ENCODE data around the gene IGF2BP3.
A peak's percentile ranks its signal among the peaks of the same experiment; 100 is the strongest.

The IGF2BP3 gene

GRCh38 chr7:23467806-23468525 is 2.3 kb downstream of the IGF2BP3 start:
- ChIA-PET POLR2A (interaction anchor here (0.9 to 1.0 kb wide), 2 partner anchors 10 to 195 kb away, joined by 3 read pairs; no protein-coding TSS in a partner anchor), CTCF (interaction anchor here (1.1 to 1.9 kb wide), 6 partner anchors 11 to 122 kb away, joined by 3 to 9 read pairs (median 4); no protein-coding TSS in a partner anchor)
- TF ChIP-seq CTCF (IDR thresholded peaks at IDR 0.05; ENCODE audit: control extremely low read depth, extremely low read depth, low read depth, missing control alignments) = no peak
- DNase-seq (ENCODE audit: extremely low spot score) = peak; percentile 55

GRCh38 chr7:23467291-23467805 is 2.9 kb downstream of the IGF2BP3 start:
- TF ChIP-seq CTCF (IDR thresholded peaks at IDR 0.05; ENCODE audit: control extremely low read depth, extremely low read depth, low read depth, missing control alignments) = no peak
- ChIA-PET POLR2A (interaction anchor here (0.9 to 1.0 kb wide), 2 partner anchors 9 to 195 kb away, joined by 3 read pairs; no protein-coding TSS in a partner anchor), CTCF (interaction anchor here (1.1 to 1.9 kb wide), 5 partner anchors 11 to 122 kb away, joined by 3 to 9 read pairs (median 5); no protein-coding TSS in a partner anchor)
- no peak for DNase-seq (ENCODE audit: extremely low spot score)

GRCh38 chr7:23462846-23463245 is 7.4 kb downstream of the IGF2BP3 start:
- no peak for DNase-seq (ENCODE audit: extremely low spot score)
- peak; percentile 34 for TF ChIP-seq CTCF (IDR thresholded peaks at IDR 0.05; ENCODE audit: control extremely low read depth, extremely low read depth, low read depth, missing control alignments)
- CTCF ChIA-PET = interaction anchor here (0.8 to 3.2 kb wide), 9 partner anchors 9 to 201 kb away, joined by 3 to 34 read pairs (median 5); no protein-coding TSS in a partner anchor
- POLR2A ChIA-PET = interaction anchor here (1.6 kb wide), 1 partner anchor 10 kb away, joined by 5 read pairs; no protein-coding TSS in a partner anchor

GRCh38 chr7:23458044-23458443 is 12.2 kb downstream of the IGF2BP3 start:
- DNase-seq (ENCODE audit: extremely low spot score) = no peak
- no peak for TF ChIP-seq CTCF (IDR thresholded peaks at IDR 0.05; ENCODE audit: control extremely low read depth, extremely low read depth, low read depth, missing control alignments)
- POLR2A ChIA-PET = interaction anchor here (0.5 to 0.8 kb wide), 3 partner anchors 9 to 71 kb away, joined by 3 to 10 read pairs (median 5); no protein-coding TSS in a partner anchor
- CTCF ChIA-PET = interaction anchor here (1.0 to 1.3 kb wide), 3 partner anchors 8 to 185 kb away, joined by 3 to 5 read pairs (median 3); no protein-coding TSS in a partner anchor

GRCh38 chr7:23456093-23456492 is 14.2 kb downstream of the IGF2BP3 start:
- CTCF ChIA-PET = interaction anchor here (0.7 to 1.3 kb wide), 9 partner anchors 9 to 172 kb away, joined by 3 to 5 read pairs (median 3); no protein-coding TSS in a partner anchor
- DNase-seq (ENCODE audit: extremely low spot score) = no peak
- POLR2A ChIA-PET = interaction anchor here (0.8 kb wide), 1 partner anchor 17 kb away, joined by 4 read pairs; no protein-coding TSS in a partner anchor
- no peak for TF ChIP-seq CTCF (IDR thresholded peaks at IDR 0.05; ENCODE audit: control extremely low read depth, extremely low read depth, low read depth, missing control alignments)

- CTCF ChIA-PET = interaction anchor here (0.8 to 2.4 kb wide), 5 partner anchors 9 to 43 kb away, joined by 3 to 13 read pairs (median 3); no protein-coding TSS in a partner anchor
- no peak for TF ChIP-seq CTCF (IDR thresholded peaks at IDR 0.05; ENCODE audit: control extremely low read depth, extremely low read depth, low read depth, missing control alignments)
- POLR2A ChIA-PET = no interaction called here
- DNase-seq (ENCODE audit: extremely low spot score) = no peak
Measured at GRCh38 chr7:23454881-23455526, 15.3 kb downstream of the IGF2BP3 start.
